Lower lobe of right lung (tissue), 2 donors: ENCODE data around the gene SLC6A6. TPM values are rescaled to one million over a fixed set of nuclear protein-coding genes. Genes with fewer than 3 reads are reported as not detected.
A peak's percentile ranks its signal among the peaks of the same experiment; 100 is the strongest.

Experiments
- ATAC-seq, 2 donors: fragments of 200-7000 bp; cut with Tn5 transposase; one replicate each; pipeline ENCODE4 v1.9.1; 2020 to 2022; ENCODE audit warnings: mild to moderate bottlenecking in 2 of 2, moderate library complexity in 2 of 2
- DNase-seq: peaks from one replicate; pipeline ENCODE4 v3.0.0-alpha.2; 2020
- H3K27ac ChIP-seq: fragments of 200-600 bp; one replicate; pipeline ENCODE4 v1.8.0; 2022
- H3K27me3 ChIP-seq: fragments of 200-600 bp; one replicate; pipeline ENCODE4 v1.8.0; 2022; ENCODE audit warnings: low read depth
- H3K36me3 ChIP-seq: fragments of 200-600 bp; one replicate; pipeline ENCODE4 v1.8.0; 2022; ENCODE audit warnings: mild to moderate bottlenecking
- H3K4me1 ChIP-seq: fragments of 200-600 bp; one replicate; pipeline ENCODE4 v1.8.0; 2022
- H3K4me3 ChIP-seq: fragments of 200-600 bp; one replicate; pipeline ENCODE4 v1.8.0; 2022; ENCODE audit warnings: mild to moderate bottlenecking
- H3K9me3 ChIP-seq: fragments of 200-600 bp; one replicate; pipeline ENCODE4 v1.8.0; 2022
- CTCF ChIP-seq: fragments of 200-600 bp; IDR thresholded peaks from one replicate; pipeline ENCODE4 v1.8.0; 2022; ENCODE audit warnings: antibody characterized with exemption, mild to moderate bottlenecking
- intact Hi-C: fragments of 100-400 bp; cut with DNase I; formaldehyde crosslinking; loops from one replicate; pipeline ENCODE4 v1.11.0; 2022
- total RNA-seq: library from RNA; stranded (reverse); fragmentation: NEBNext Ultra II Directional; extraction: Animal tissue kit (Norgen Biotek cat#: 25700); gene quantifications from one replicate; pipeline ENCODE4 v1.2.1, GENCODE V29; 2021
- donor health status: DM: no; HTN: yes; CAD: no; lungs with severe emphysema.

SLC6A6 gene
- total RNA-seq, 1 donor from 2014 or later = 84.0 TPM

DNA sequence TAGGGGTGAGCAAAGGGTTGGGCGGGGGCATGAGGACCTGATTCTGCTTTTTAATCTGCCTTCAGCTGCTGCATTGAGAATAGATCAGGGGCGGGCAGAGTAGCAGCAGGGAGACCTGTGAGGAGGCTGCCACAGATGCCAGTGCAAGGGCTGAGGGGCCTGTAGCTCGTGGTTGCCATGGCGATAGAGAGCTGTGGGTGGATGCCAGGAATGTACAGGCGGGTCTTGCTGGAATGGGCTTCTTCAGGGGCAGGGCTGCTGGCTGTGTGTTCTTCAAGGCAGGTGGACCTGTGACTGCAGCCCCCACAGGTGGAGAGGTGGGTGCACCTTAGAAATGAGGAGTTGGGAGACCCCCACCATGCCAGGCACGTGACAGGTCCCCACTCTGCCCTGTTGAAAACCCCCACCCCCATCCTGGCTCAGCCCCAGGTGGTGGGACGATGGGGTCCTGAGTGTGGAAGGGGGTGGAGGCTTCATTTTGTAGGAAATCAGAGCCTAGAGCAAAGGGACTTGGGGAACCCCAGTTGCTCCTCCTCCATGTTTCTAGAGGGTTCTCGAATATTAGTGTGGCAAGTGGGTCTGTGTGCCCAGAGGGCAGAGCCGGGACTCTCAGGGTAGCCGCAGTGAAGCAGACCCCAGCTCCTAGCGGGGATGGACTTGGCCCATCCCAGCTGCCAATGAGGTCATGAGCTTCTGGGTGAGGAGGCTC is 38.3 kb downstream of the SLC6A6 start:
- H3K4me1 ChIP-seq = peaks cover 68% of the 10 kb centered on the region

GRCh38 chr3:14441240-14441919 is 39.0 kb downstream of the SLC6A6 start:
- no peak for TF ChIP-seq CTCF
- intact Hi-C loops = no loop called here

More for the DNA sequence above, 38.3 kb downstream of the SLC6A6 start:
- Histone ChIP-seq H3K9me3 (no peaks in the 10 kb centered on the region), H3K36me3 (peaks cover 23% of the 10 kb centered on the region), H3K4me3 (no peak overlapping the region), H3K27me3 (no peaks in the 10 kb centered on the region), H3K27ac (no peak overlapping the region)
- ATAC-seq (peak; percentile 8 to 18), DNase-seq (no peak)
- TF ChIP-seq CTCF = no peak
- intact Hi-C loops = no loop called here

GRCh38 chr3:14441920-14442300 is 39.5 kb downstream of the SLC6A6 start:
- H3K27ac ChIP-seq = peak overlapping the region; percentile 18
- no peaks in the 10 kb centered on the region for H3K27me3 ChIP-seq
- DNase-seq (no peak), ATAC-seq (no peak)
- H3K4me3 ChIP-seq = no peak overlapping the region
- H3K4me1 ChIP-seq = peaks cover 56% of the 10 kb centered on the region
- no peak for TF ChIP-seq CTCF
- peaks cover 35% of the 10 kb centered on the region for H3K36me3 ChIP-seq
- intact Hi-C loops = no loop called here
- no peaks in the 10 kb centered on the region for H3K9me3 ChIP-seq

More at GRCh38 chr3:14441240-14441919, 39.0 kb downstream of the SLC6A6 start:
- Histone ChIP-seq H3K4me1 (peaks cover 61% of the 10 kb centered on the region), H3K4me3 (no peak overlapping the region), H3K27ac (peak overlapping the region; percentile 18), H3K27me3 (no peaks in the 10 kb centered on the region), H3K9me3 (no peaks in the 10 kb centered on the region), H3K36me3 (peaks cover 30% of the 10 kb centered on the region)
- no peak for DNase-seq
- no peak for ATAC-seq

GRCh38 chr3:14444380-14444779 is 42.0 kb downstream of the SLC6A6 start:
- no peaks in the 10 kb centered on the region for H3K27me3 ChIP-seq

DNA sequence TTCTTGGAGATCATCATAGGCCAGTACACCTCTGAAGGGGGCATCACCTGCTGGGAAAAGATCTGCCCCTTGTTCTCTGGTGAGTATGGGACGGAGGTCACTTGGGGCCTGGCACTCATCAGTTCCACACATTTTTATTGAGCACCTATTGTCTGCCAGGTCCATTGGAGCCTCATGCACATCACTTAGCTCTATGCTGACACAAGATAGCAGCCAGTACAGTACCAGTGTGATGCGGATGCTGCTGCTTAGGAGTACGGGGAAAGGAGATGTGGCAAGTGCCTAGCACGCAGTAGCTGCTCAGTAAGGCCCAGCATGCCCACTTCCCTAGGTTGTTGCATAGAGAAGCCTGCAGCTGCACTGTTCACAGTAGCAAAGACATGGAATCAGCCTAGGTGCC is 43.4 kb downstream of the SLC6A6 start:
- DNase-seq (no peak), ATAC-seq (no peak)
- Histone ChIP-seq H3K4me1 (peaks cover 19% of the 10 kb centered on the region), H3K36me3 (peaks cover 74% of the 10 kb centered on the region), H3K4me3 (no peak overlapping the region), H3K9me3 (no peaks in the 10 kb centered on the region), H3K27me3 (no peaks in the 10 kb centered on the region), H3K27ac (no peak overlapping the region)
- TF ChIP-seq CTCF = no peak
- intact Hi-C loops = no loop called here

More at GRCh38 chr3:14444380-14444779, 42.0 kb downstream of the SLC6A6 start:
- Histone ChIP-seq H3K4me1 (peaks cover 32% of the 10 kb centered on the region), H3K9me3 (no peaks in the 10 kb centered on the region), H3K27ac (no peak overlapping the region), H3K4me3 (no peak overlapping the region), H3K36me3 (peaks cover 60% of the 10 kb centered on the region)
- ATAC-seq (no peak), DNase-seq (no peak)
- no peak for TF ChIP-seq CTCF
- intact Hi-C loops = no loop called here
